Trophoblast cell (in vitro differentiated cells and primary cell): ENCODE data around the gene FSTL5.

Experiments
- DNase-seq, 2 donors: peaks; one replicate each; pipeline ENCODE4 v3.0.0-alpha.2; 2016
- H2AFZ ChIP-seq: 2 replicates; pipeline ENCODE4 v1.6.1; 2013; ENCODE audit warnings: low read length, moderate library complexity, mild to moderate bottlenecking; ENCODE audit not compliant: insufficient read depth, poor library complexity
- H2AK5ac ChIP-seq: 2 replicates; pipeline ENCODE4 v1.6.1; 2013; ENCODE audit warnings: mild to moderate bottlenecking, low read length
- H2BK120ac ChIP-seq: 2 replicates; pipeline ENCODE4 v1.6.1; 2013; ENCODE audit warnings: low read length, mild to moderate bottlenecking, moderate library complexity; ENCODE audit not compliant: insufficient read depth, poor library complexity
- H2BK12ac ChIP-seq: 2 replicates; pipeline ENCODE4 v1.6.1; 2013; ENCODE audit warnings: mild to moderate bottlenecking, low read length, moderate library complexity
- H2BK5ac ChIP-seq: 2 replicates; pipeline ENCODE4 v1.6.1; 2013; ENCODE audit warnings: low read length, low read depth, moderate library complexity, mild to moderate bottlenecking; ENCODE audit not compliant: poor library complexity
- H3K14ac ChIP-seq: 2 replicates; pipeline ENCODE4 v1.6.1; 2013; ENCODE audit warnings: mild to moderate bottlenecking, low read length
- H3K18ac ChIP-seq: 2 replicates; pipeline ENCODE4 v1.6.1; 2013; ENCODE audit warnings: mild to moderate bottlenecking, low read length
- H3K23ac ChIP-seq: 2 replicates; pipeline ENCODE4 v1.6.1; 2013; ENCODE audit warnings: low read length
- H3K27ac ChIP-seq: 2 replicates; pipeline ENCODE4 v1.5.1; 2013; ENCODE audit warnings: low read depth, mild to moderate bottlenecking, inconsistent platforms, low read length, moderate library complexity
- H3K27me3 ChIP-seq: 2 replicates; pipeline ENCODE4 v1.6.1; 2013; ENCODE audit warnings: inconsistent platforms, mild to moderate bottlenecking, low read length, moderate library complexity; ENCODE audit not compliant: insufficient read depth
- H3K36me3 ChIP-seq, 2 experiments: 1 replicate in 1 of 2; 2 replicates in 1 of 2; pipeline ENCODE4 v1.6.1; 2013; ENCODE audit warnings: low read length in 2 of 2, mild to moderate bottlenecking in 2 of 2, moderate library complexity in 1 of 2; ENCODE audit not compliant: insufficient read depth in 2 of 2, control insufficient read depth in 1 of 2
- H3K4ac ChIP-seq: 2 replicates; pipeline ENCODE4 v1.6.1; 2013; ENCODE audit warnings: low read depth, mild to moderate bottlenecking, low read length, moderate library complexity
- H3K4me1 ChIP-seq, 2 experiments: 1 replicate in 1 of 2; 2 replicates in 1 of 2; pipeline ENCODE4 v1.6.1; 2013; ENCODE audit warnings: low read length in 2 of 2, mild to moderate bottlenecking in 2 of 2, moderate library complexity in 1 of 2; ENCODE audit not compliant: insufficient read depth in 2 of 2, control insufficient read depth in 1 of 2
- H3K4me2 ChIP-seq: 2 replicates; pipeline ENCODE4 v1.6.1; 2013; ENCODE audit warnings: inconsistent platforms, mild to moderate bottlenecking, low read length, moderate library complexity
- H3K4me3 ChIP-seq: 2 replicates; pipeline ENCODE4 v1.5.1; 2013; ENCODE audit warnings: mild to moderate bottlenecking, low read depth, low read length, inconsistent platforms
- H3K79me1 ChIP-seq: one replicate; pipeline ENCODE4 v1.6.1; 2013; ENCODE audit warnings: low read length
- H3K79me2 ChIP-seq: 2 replicates; pipeline ENCODE4 v1.6.1; 2013; ENCODE audit warnings: low read length, mild to moderate bottlenecking; ENCODE audit not compliant: control insufficient read depth, insufficient read depth, poor library complexity
- H3K9ac ChIP-seq: 2 replicates; pipeline ENCODE4 v1.6.1; 2013; ENCODE audit warnings: mild to moderate bottlenecking, low read length
- H3K9me3 ChIP-seq: 2 replicates; pipeline ENCODE4 v1.6.1; 2013; ENCODE audit warnings: low read depth, mild to moderate bottlenecking, control low read depth, inconsistent platforms, low read length; ENCODE audit not compliant: insufficient read depth
- H4K12ac ChIP-seq: 2 replicates; pipeline ENCODE4 v1.6.1; 2013; ENCODE audit warnings: low read depth, mild to moderate bottlenecking, low read length, moderate library complexity
- H4K8ac ChIP-seq: 2 replicates; pipeline ENCODE4 v1.6.1; 2013; ENCODE audit warnings: low read depth, mild to moderate bottlenecking, low read length, moderate library complexity
- H4K91ac ChIP-seq: one replicate; pipeline ENCODE4 v1.6.1; 2013; ENCODE audit warnings: low read depth, mild to moderate bottlenecking, low read length, moderate library complexity
- WGBS: extraction: QIAGEN DNeasy Blood & Tissue Kit; methylation state at CpG from one replicate; pipeline ENCODE4 v1.1.7; 2013; ENCODE audit warnings: missing lambda C conversion rate; ENCODE audit not compliant: insufficient read length, insufficient coverage; ENCODE audit errors: extremely low coverage; 5-methylcytosine and 5-hydroxymethylcytosine counted together

FSTL5 gene

GRCh38 chr4:161937596-161937995 lies 226.2 kb downstream of the FSTL5 start:
- Histone ChIP-seq H3K79me2 (no peaks in the 10 kb centered on the region), H2AK5ac (no peak overlapping the region), H3K4me2 (no peak overlapping the region), H3K36me3 (no peaks in the 10 kb centered on the region), H3K14ac (no peak overlapping the region), H2AFZ (no peak overlapping the region), H3K4me1 (peaks cover 3% of the 10 kb centered on the region in 2 experiments), H3K23ac (no peak overlapping the region), H3K18ac (no peak overlapping the region), H3K4me3 (no peak overlapping the region), H2BK5ac (peak overlapping the region; percentile 40), H3K4ac (no peak overlapping the region), H4K12ac (no peak overlapping the region), H4K8ac (no peak overlapping the region), H3K27ac (peak overlapping the region; percentile 47), H3K9ac (no peak overlapping the region), H3K27me3 (no peaks in the 10 kb centered on the region), H2BK12ac (peak overlapping the region; percentile 84), H3K9me3 (no peaks in the 10 kb centered on the region), H4K91ac (peak overlapping the region; percentile 24), H3K79me1 (peaks cover 5% of the 10 kb centered on the region), H2BK120ac (peak overlapping the region; percentile 43)
- no CpG with 5 or more reads among the region's 1 CpG for WGBS
- DNase-seq, result peak; percentile 35 to 63

- H3K23ac ChIP-seq, result no peak overlapping the region
- WGBS, result no CpG with 5 or more reads among the region's 1 CpG
Measured at GRCh38 chr4:161936625-161937550, 226.9 kb downstream of the FSTL5 start.

GRCh38 chr4:161931089-161931488 lies 232.7 kb downstream of the FSTL5 start:
- Histone ChIP-seq H3K27ac (no peak overlapping the region), H2BK12ac (no peak overlapping the region), H3K4me3 (no peak overlapping the region), H3K18ac (no peak overlapping the region), H3K27me3 (no peaks in the 10 kb centered on the region), H2AFZ (no peak overlapping the region), H4K8ac (no peak overlapping the region), H3K14ac (no peak overlapping the region), H3K9ac (no peak overlapping the region), H3K4me1 (no peaks in the 10 kb centered on the region), H3K79me1 (peaks cover 2% of the 10 kb centered on the region), H3K79me2 (no peaks in the 10 kb centered on the region), H2AK5ac (no peak overlapping the region), H3K9me3 (no peaks in the 10 kb centered on the region), H3K4me2 (no peak overlapping the region), H2BK5ac (no peak overlapping the region), H2BK120ac (no peak overlapping the region), H3K23ac (no peak overlapping the region), H3K4ac (no peak overlapping the region), H4K12ac (no peak overlapping the region), H4K91ac (no peak overlapping the region), H3K36me3 (no peaks in the 10 kb centered on the region)
- DNase-seq, result no peak
- WGBS, result no CpG with 5 or more reads among the region's 1 CpG

More at GRCh38 chr4:161936625-161937550, 226.9 kb downstream of the FSTL5 start:
- Histone ChIP-seq H3K18ac (no peak overlapping the region), H3K14ac (no peak overlapping the region), H3K36me3 (no peaks in the 10 kb centered on the region), H4K8ac (no peak overlapping the region), H3K4me3 (no peak overlapping the region), H4K12ac (no peak overlapping the region), H4K91ac (no peak overlapping the region), H3K9ac (no peak overlapping the region), H3K79me1 (peaks cover 5% of the 10 kb centered on the region), H3K4ac (no peak overlapping the region), H3K4me1 (peaks cover 3% of the 10 kb centered on the region in 2 experiments), H3K27me3 (no peaks in the 10 kb centered on the region), H2BK5ac (no peak overlapping the region), H3K27ac (no peak overlapping the region), H2AFZ (no peak overlapping the region), H2BK12ac (no peak overlapping the region), H3K9me3 (no peaks in the 10 kb centered on the region), H3K4me2 (no peak overlapping the region), H2AK5ac (no peak overlapping the region), H3K79me2 (no peaks in the 10 kb centered on the region), H2BK120ac (no peak overlapping the region)
- DNase-seq, result peak; percentile 80 to 89

GRCh38 chr4:161929956-161930355 lies 233.8 kb downstream of the FSTL5 start:
- no peak overlapping the region for H2BK120ac ChIP-seq
- no peak overlapping the region for H3K4ac ChIP-seq
- no peak overlapping the region for H4K91ac ChIP-seq
- no peak overlapping the region for H3K14ac ChIP-seq
- H3K36me3 ChIP-seq, result no peaks in the 10 kb centered on the region
- no peak overlapping the region for H2AK5ac ChIP-seq
- H2BK12ac ChIP-seq, result no peak overlapping the region
- H3K27me3 ChIP-seq, result no peaks in the 10 kb centered on the region
- no peak overlapping the region for H3K23ac ChIP-seq
- H3K4me3 ChIP-seq, result no peak overlapping the region
- no peak overlapping the region for H3K18ac ChIP-seq
- no peaks in the 10 kb centered on the region for H3K79me1 ChIP-seq
- no peak overlapping the region for H2AFZ ChIP-seq
- no peak overlapping the region for H3K27ac ChIP-seq
- H4K8ac ChIP-seq, result no peak overlapping the region
- DNase-seq, result no peak
- H3K4me2 ChIP-seq, result no peak overlapping the region
- H3K79me2 ChIP-seq, result no peaks in the 10 kb centered on the region
- H3K4me1 ChIP-seq, result no peaks in the 10 kb centered on the region
- H2BK5ac ChIP-seq, result no peak overlapping the region
- H3K9ac ChIP-seq, result no peak overlapping the region
- no peaks in the 10 kb centered on the region for H3K9me3 ChIP-seq
- no peak overlapping the region for H4K12ac ChIP-seq
